Esophagus squamous epithelium (tissue), 5 donors: Measurements from ENCODE around the gene LIX1. TPM values are rescaled to one million over a fixed set of nuclear protein-coding genes. Genes with fewer than 3 reads are reported as not detected.

Source experiments
- DNase-seq: peaks from one replicate; lab custom pipeline; 2025; lab: John Stamatoyannopoulos, UW
- H3K27ac ChIP-seq, 4 donors: fragments of 200-600 bp; sonication (generic); one replicate each; pipeline ENCODE4 v1.5.1; 2016 to 2019; ENCODE audit warnings: mild to moderate bottlenecking in 1 of 4
- H3K27me3 ChIP-seq, 4 donors: fragments of 200-600 bp; sonication (generic); 1 replicate in 3 of 4; 2 replicates in 1 of 4; pipeline versions ENCODE4 v1.5.1 to v1.6.0; 2017 to 2021; ENCODE audit warnings: antibody characterized with exemption in 1 of 4
- H3K36me3 ChIP-seq, 3 donors: fragments of 200-600 bp; sonication (generic); one replicate each; pipeline ENCODE4 v1.5.1; 2016 to 2019
- H3K4me1 ChIP-seq, 3 donors: fragments of 200-600 bp; sonication (generic); one replicate each; pipeline ENCODE4 v1.5.1; 2017 to 2019
- H3K4me3 ChIP-seq, 4 donors: fragments of 200-600 bp; sonication (generic); 1 replicate in 3 of 4; 2 replicates in 1 of 4; pipeline ENCODE4 v1.5.1; 2016 to 2019; ENCODE audit warnings: mild to moderate bottlenecking in 2 of 4, moderate library complexity in 1 of 4
- H3K9me3 ChIP-seq, 3 donors: fragments of 200-600 bp; sonication (generic); one replicate each; pipeline ENCODE4 v1.5.1; 2016 to 2019
- CTCF ChIP-seq, 6 experiments: fragments of 450-650 bp in 4 of 6; fragments of 200-600 bp in 2 of 6; sonication (generic) in 2 of 6; IDR thresholded peaks; one replicate each; pipeline ENCODE4 v1.5.1; 2016 to 2019; ENCODE audit warnings: antibody characterized with exemption in 6 of 6, mild to moderate bottlenecking in 4 of 6, moderate library complexity in 4 of 6
- POLR2A ChIP-seq, 4 donors: fragments of 450-650 bp; IDR thresholded peaks; one replicate each; pipeline ENCODE4 v1.6.1; 2017; ENCODE audit warnings: antibody characterized with exemption in 4 of 4, mild to moderate bottlenecking in 4 of 4, moderate library complexity in 3 of 4
- WGBS, 2 donors: methylation state at CpG; one replicate each; pipeline ENCODE4 v1.1.5; 2018; 5-methylcytosine and 5-hydroxymethylcytosine counted together
- intact Hi-C: fragments of 100-400 bp; cut with DNase I; formaldehyde crosslinking; loops from one replicate; pipeline ENCODE4 v1.15.0; 2022
- total RNA-seq, 4 donors: library from RNA; depleted of rRNA; stranded (reverse); fragments of >200 nt; gene quantifications; one replicate each; pipeline ENCODE4 v1.1.0, GENCODE V29; 2016
- donor health status: DM: yes; HTN: yes; CAD: no.

Gene LIX1
- total RNA-seq, 4 donors from 2014 or later, result not detected

DNA sequence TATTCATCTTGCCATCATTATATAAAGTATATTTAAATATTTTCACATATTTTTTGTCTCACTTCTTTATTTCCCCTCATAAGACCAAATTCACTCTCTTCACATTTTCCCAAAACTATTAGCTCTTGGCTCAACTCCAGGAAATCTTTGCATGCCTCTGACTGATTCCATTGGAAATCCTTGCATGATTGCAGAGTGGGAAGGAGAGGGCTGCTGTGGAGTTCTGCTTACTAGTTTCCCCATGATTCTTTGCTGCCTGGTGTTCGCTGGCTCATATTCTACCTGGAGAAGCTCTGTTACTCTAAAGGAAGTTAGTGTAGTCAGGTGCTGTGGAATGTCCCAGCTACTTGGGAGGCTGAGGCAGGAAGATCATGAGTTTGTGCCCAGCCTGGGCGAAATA lies 41.9 kb downstream of the LIX1 start:
- intact Hi-C loops, result no loop called here

DNA sequence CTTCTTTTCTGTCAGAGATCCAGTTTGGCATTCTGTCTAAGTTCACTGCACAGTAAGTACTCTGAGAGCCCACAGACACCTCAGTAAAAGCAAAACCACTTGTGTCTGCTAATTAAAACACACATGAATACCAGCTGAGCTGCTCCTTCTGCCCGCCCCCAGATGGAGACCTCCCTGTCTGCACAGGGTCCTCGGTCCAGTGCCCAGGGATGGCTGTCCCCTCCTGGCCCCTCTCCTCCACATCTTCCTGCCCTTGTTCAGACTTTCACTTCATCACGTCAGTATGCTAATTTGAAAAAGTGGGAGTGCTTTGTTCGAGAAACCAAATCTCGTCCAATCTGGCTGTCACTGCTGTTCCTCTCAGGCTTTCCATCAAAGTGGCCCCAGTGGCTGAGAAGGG lies 43.5 kb downstream of the LIX1 start:
- no peaks in the 10 kb centered on the region for H3K27me3 ChIP-seq
- TF ChIP-seq POLR2A (IDR thresholded peaks at IDR 0.05), result no peak
- TF ChIP-seq CTCF (IDR thresholded peaks at IDR 0.05), result no peak
- H3K4me3 ChIP-seq, result no peak overlapping the region
- no peak for DNase-seq
- WGBS, 2 donors, result 66 to 71% methylated on average over 5 of the region's 5 CpGs
- H3K27ac ChIP-seq, result no peak overlapping the region
- no peaks in the 10 kb centered on the region for H3K4me1 ChIP-seq
- no peaks in the 10 kb centered on the region for H3K36me3 ChIP-seq
- intact Hi-C loops, result no loop called here
- no peaks in the 10 kb centered on the region for H3K9me3 ChIP-seq

More for the DNA sequence above, 41.9 kb downstream of the LIX1 start:
- no peaks in the 10 kb centered on the region for H3K27me3 ChIP-seq
- no peak overlapping the region for H3K27ac ChIP-seq
- no peaks in the 10 kb centered on the region for H3K4me1 ChIP-seq
- TF ChIP-seq CTCF (IDR thresholded peaks at IDR 0.05), result no peak
- TF ChIP-seq POLR2A (IDR thresholded peaks at IDR 0.05), result no peak
- H3K9me3 ChIP-seq, result no peaks in the 10 kb centered on the region
- DNase-seq, result no peak
- H3K4me3 ChIP-seq, result no peak overlapping the region
- no peaks in the 10 kb centered on the region for H3K36me3 ChIP-seq
- 43 to 80% methylated on average over 1 to 2 of the region's 2 CpGs for WGBS, 2 donors

GRCh38 chr5:97097326-97098230 lies 44.8 kb downstream of the LIX1 start:
- Histone ChIP-seq H3K4me1 (no peaks in the 10 kb centered on the region), H3K9me3 (no peaks in the 10 kb centered on the region), H3K4me3 (no peak overlapping the region), H3K27ac (no peak overlapping the region), H3K36me3 (no peaks in the 10 kb centered on the region), H3K27me3 (peaks cover 0 to under 1% (median 0%) of the 10 kb centered on the region in 4 donors)
- TF ChIP-seq POLR2A (IDR thresholded peaks at IDR 0.05) (no peak), CTCF (IDR thresholded peaks at IDR 0.05) (no peak)
- WGBS, 2 donors, result 74 to 76% methylated on average over 9 of the region's 9 CpGs
- intact Hi-C loops, result no loop called here
- DNase-seq, result no peak

DNA sequence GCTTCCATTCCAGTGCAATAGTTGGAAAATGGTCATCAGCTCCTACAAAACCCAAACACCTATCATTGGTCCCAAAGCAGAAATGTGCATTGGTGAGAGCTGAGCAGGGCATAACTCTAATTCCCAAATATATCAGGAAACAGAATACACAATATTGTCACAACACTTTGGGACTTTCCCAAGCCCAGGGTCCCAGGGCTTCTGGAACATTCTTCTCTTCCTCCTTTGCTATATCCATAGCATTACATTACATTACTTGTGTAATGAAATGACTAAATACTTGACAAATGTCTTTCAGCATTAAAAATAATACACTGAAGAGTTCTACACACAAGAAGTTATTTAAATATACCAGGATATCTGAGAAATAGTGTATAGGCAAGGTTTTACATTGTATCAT lies 45.6 kb downstream of the LIX1 start:
- Histone ChIP-seq H3K27me3 (peaks cover 0 to 5% (median 0%) of the 10 kb centered on the region in 4 donors), H3K36me3 (no peaks in the 10 kb centered on the region), H3K9me3 (no peaks in the 10 kb centered on the region), H3K27ac (no peak overlapping the region), H3K4me3 (no peak overlapping the region), H3K4me1 (no peaks in the 10 kb centered on the region)
- no peak for TF ChIP-seq CTCF (IDR thresholded peaks at IDR 0.05)
- intact Hi-C loops, result no loop called here
- DNase-seq, result no peak

DNA sequence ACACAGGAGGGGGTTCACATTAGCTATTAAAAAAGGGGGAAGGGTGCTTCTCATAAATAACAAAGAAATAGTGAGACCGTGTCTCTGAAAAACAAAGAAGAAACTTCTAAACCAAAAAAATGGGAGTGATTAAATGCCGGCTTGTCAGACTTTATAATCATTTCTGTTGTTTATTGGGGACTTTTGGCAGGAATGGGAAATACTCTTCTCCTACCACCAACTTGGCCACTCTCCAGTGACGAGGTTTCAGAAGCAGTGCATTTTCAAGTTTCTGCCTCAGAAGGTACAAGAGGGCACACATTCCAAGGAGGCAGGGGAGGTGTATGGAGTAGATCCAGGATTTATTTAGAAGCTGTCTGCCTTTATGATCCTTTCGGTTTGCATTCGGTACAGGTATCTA lies 46.2 kb downstream of the LIX1 start:
- intact Hi-C loops, result no loop called here
- TF ChIP-seq CTCF (IDR thresholded peaks at IDR 0.05) (no peak), POLR2A (IDR thresholded peaks at IDR 0.05) (no peak)
- Histone ChIP-seq H3K9me3 (no peaks in the 10 kb centered on the region), H3K27ac (no peak overlapping the region), H3K4me1 (no peaks in the 10 kb centered on the region), H3K27me3 (peaks cover 0 to 5% (median 0%) of the 10 kb centered on the region in 4 donors), H3K4me3 (no peak overlapping the region), H3K36me3 (no peaks in the 10 kb centered on the region)
- WGBS, 2 donors, result 55 to 62% methylated on average over 5 of the region's 5 CpGs
- no peak for DNase-seq
